Natural killer cell (primary cell): ENCODE measurements around the gene CISD3. TPM values are rescaled to one million over a fixed set of nuclear protein-coding genes. Genes with fewer than 3 reads are reported as not detected.

ENCODE experiments used
- ATAC-seq, 3 donors: fragments of 150-1000 bp in 2 of 3; fragments of 200-7000 bp in 1 of 3; cut with Tn5 transposase; 1 replicate in 1 of 3; 2 replicates in 2 of 3; pipeline ENCODE4 v1.10.0; 2021; ENCODE audit warnings: mild to moderate bottlenecking in 2 of 3, moderate library complexity in 2 of 3
- DNase-seq, 2 donors: peaks; one replicate each; pipeline versions ENCODE4 v3.0.0 to v3.0.0-alpha.2; 2013 to 2021; ENCODE audit warnings: mixed read lengths in 1 of 2
- H3K27ac ChIP-seq: one replicate; pipeline ENCODE4 v1.5.1; 2013; ENCODE audit warnings: mild to moderate bottlenecking, low read length
- H3K27me3 ChIP-seq: one replicate; pipeline ENCODE4 v1.6.1; 2013; ENCODE audit warnings: low read length; ENCODE audit not compliant: control insufficient read depth, insufficient read depth
- H3K36me3 ChIP-seq: one replicate; pipeline ENCODE4 v1.6.1; 2013; ENCODE audit warnings: low read length; ENCODE audit not compliant: control insufficient read depth, insufficient read depth
- H3K4me1 ChIP-seq: one replicate; pipeline ENCODE4 v1.6.1; 2013; ENCODE audit warnings: low read length; ENCODE audit not compliant: control insufficient read depth, insufficient read depth
- H3K4me3 ChIP-seq: one replicate; pipeline ENCODE4 v1.5.1; 2013; ENCODE audit warnings: low read length
- H3K9me3 ChIP-seq: one replicate; pipeline ENCODE4 v1.6.1; 2013; ENCODE audit warnings: low read length; ENCODE audit not compliant: control insufficient read depth, insufficient read depth
- H3K27ac Mint-ChIP-seq, 2 donors: one replicate each; pipeline ENCODE4 v1.8.0; 2022; ENCODE audit warnings: mild to moderate bottlenecking in 2 of 2, mixed read lengths in 2 of 2, moderate library complexity in 1 of 2
- H3K27me3 Mint-ChIP-seq, 2 donors: one replicate each; pipeline ENCODE4 v1.8.0; 2022; ENCODE audit warnings: low read depth in 2 of 2, mixed read lengths in 2 of 2
- H3K36me3 Mint-ChIP-seq: one replicate; pipeline ENCODE4 v1.8.0; 2022; ENCODE audit warnings: mixed read lengths
- H3K4me1 Mint-ChIP-seq, 2 donors: one replicate each; pipeline ENCODE4 v1.8.0; 2022; ENCODE audit warnings: mixed read lengths in 2 of 2
- H3K4me3 Mint-ChIP-seq: one replicate; pipeline ENCODE4 v1.8.0; 2022; ENCODE audit warnings: mild to moderate bottlenecking, moderate library complexity, mixed read lengths
- H3K9me3 Mint-ChIP-seq, 2 donors: one replicate each; pipeline ENCODE4 v1.8.0; 2022; ENCODE audit warnings: mixed read lengths in 2 of 2
- CTCF ChIP-seq: fragments of 200-600 bp; IDR thresholded peaks from one replicate; pipeline ENCODE4 v1.8.0; 2022; ENCODE audit warnings: antibody characterized with exemption
- WGBS: methylation state at CpG from one replicate; pipeline ENCODE4 v1.1.7; 2013; ENCODE audit warnings: missing lambda C conversion rate; ENCODE audit not compliant: insufficient coverage; 5-methylcytosine and 5-hydroxymethylcytosine counted together
- intact Hi-C: fragments of 100-400 bp; cut with micrococcal nuclease; formaldehyde crosslinking; loops from one replicate; pipeline ENCODE4 v1.14.2; 2022
- total RNA-seq, 4 donors: library from RNA; stranded (reverse); fragments of 120-200 nt in 1 of 4; gene quantifications; one replicate each; pipeline versions ENCODE4 v1.2.3 to v1.2.4, GENCODE V29; 2013 to 2022

CISD3 gene
- total RNA-seq, 3 donors from 2014 or later (not counting 1 experiment from before 2014, with no cell fraction given), result 32.6 to 37.4 (median 33.9) TPM

- WGBS, result under 1% methylated on average over 44 of the region's 44 CpGs
- H3K4me3 ChIP-seq, result peak overlapping the region; percentile 80
- H3K36me3 Mint-ChIP-seq, result peaks cover 7% of the 10 kb centered on the region
- H3K27ac Mint-ChIP-seq, result peak overlapping the region; percentile 85 to 86
- intact Hi-C loops, result loop anchor here (1.0 to 10.0 kb wide), 6 partner anchors 23 to 400 kb away; partner anchors contain the start of genes CWC25, MLLT6 and PLXDC1
- H3K4me1 Mint-ChIP-seq, result peaks cover 54% of the 10 kb centered on the region in 2 donors
- H3K27me3 ChIP-seq, result peaks cover 33% of the 10 kb centered on the region
- H3K9me3 ChIP-seq, result no peaks in the 10 kb centered on the region
- peak overlapping the region; percentile 86 for H3K27ac ChIP-seq
- H3K4me1 ChIP-seq, result peaks cover 65% of the 10 kb centered on the region
- TF ChIP-seq CTCF, result no peak
- H3K4me3 Mint-ChIP-seq, result peak overlapping the region; percentile 96
- no peaks in the 10 kb centered on the region for H3K9me3 Mint-ChIP-seq
- peaks cover 15% of the 10 kb centered on the region for H3K36me3 ChIP-seq
- ATAC-seq, result peak; percentile 45 to 60 (median 50)
- H3K27me3 Mint-ChIP-seq, result peaks cover 26 to 29% of the 10 kb centered on the region in 2 donors
- DNase-seq, result peak; percentile 82 to 92
These were observed 21.7 kb downstream of the CISD3 start for GRCh38 chr17:38751808-38752307.

DNA sequence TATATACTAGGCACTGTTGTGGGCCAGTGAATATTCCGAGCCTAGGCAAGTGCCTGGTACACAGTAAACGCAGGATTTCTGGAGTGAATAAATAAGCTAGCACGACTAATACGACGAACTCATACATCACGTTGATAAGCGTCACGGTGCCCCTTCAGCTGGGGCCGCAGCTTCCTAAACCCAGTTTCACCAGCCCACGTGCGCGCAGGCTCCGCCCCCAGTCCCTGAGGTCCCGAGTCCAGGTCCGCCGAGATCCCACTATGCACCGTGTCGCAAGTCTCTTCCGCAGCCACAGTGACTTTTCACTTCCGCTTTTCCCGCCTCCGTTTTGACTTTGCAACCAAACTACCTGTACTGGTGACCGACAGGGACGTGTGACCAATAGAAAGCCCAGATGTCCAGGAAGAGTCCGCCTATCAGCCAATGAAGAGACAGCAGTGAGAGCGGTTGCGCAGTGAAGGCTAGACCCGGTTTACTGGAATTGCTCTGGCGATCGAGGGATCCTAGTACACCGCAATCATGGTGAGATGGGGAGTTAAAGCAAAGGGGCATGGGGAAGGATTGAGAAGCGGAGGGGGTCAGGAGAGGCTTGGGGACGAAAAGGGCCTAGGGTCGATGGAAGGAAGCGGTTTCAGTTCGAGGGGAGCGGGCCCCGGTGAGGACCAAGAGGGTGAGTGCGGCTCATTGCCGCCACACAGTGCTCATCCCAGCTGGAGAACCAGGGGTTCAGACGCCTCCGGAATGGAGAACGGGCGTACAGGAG lies 22.3 kb downstream of the CISD3 start, which contains the start of gene PSMB3:
PSMB3 (plus strand) TSS at position 434 of the 763 bp plus-strand sequence; CDS start at position 520, 86 bp downstream.
- Mint-ChIP-seq H3K27ac (peak within 1 kb of the TSS; percentile 85 to 86), H3K4me1 (peaks cover 52 to 54% of the 10 kb centered on the region in 2 donors), H3K9me3 (no peaks in the 10 kb centered on the region), H3K27me3 (peaks cover 23 to 28% of the 10 kb centered on the region in 2 donors), H3K4me3 (peak within 1 kb of the TSS; percentile 96), H3K36me3 (peaks cover 7% of the 10 kb centered on the region)
- H3K4me3 ChIP-seq, result peak within 1 kb of the TSS; percentile 80
- H3K9me3 ChIP-seq, result no peaks in the 10 kb centered on the region
- intact Hi-C loops, result loop anchor here (1.0 to 10.0 kb wide), 6 partner anchors 24 to 400 kb away; partner anchors contain the start of genes CWC25, MLLT6 and PLXDC1
- peaks cover 58% of the 10 kb centered on the region for H3K4me1 ChIP-seq
- ATAC-seq, result peak; percentile 84 to 96 (median 89)
- DNase-seq, result peak; percentile 83 to 99
- peaks cover 28% of the 10 kb centered on the region for H3K27me3 ChIP-seq
- WGBS, result under 1% methylated on average over 44 of the region's 44 CpGs
- peaks cover 15% of the 10 kb centered on the region for H3K36me3 ChIP-seq
- TF ChIP-seq CTCF, result no peak
- H3K27ac ChIP-seq, result peak within 1 kb of the TSS; percentile 86

- Mint-ChIP-seq H3K36me3 (peaks cover 7% of the 10 kb centered on the region), H3K4me1 (peaks cover 47 to 49% of the 10 kb centered on the region in 2 donors), H3K27ac (peak overlapping the region; percentile 85 to 86), H3K4me3 (peak overlapping the region; percentile 96), H3K9me3 (no peaks in the 10 kb centered on the region), H3K27me3 (peaks cover 23 to 24% of the 10 kb centered on the region in 2 donors)
- peak overlapping the region; percentile 80 for H3K4me3 ChIP-seq
- intact Hi-C loops, result loop anchor here (2.0 to 10.0 kb wide), 5 partner anchors 24 to 399 kb away; partner anchors contain the start of genes MLLT6 and PLXDC1
- WGBS, result 13% methylated on average over 22 of the region's 22 CpGs
- peaks cover 23% of the 10 kb centered on the region for H3K27me3 ChIP-seq
- DNase-seq (no peak), ATAC-seq (no peak)
- peak overlapping the region; percentile 86 for H3K27ac ChIP-seq
- no peak for TF ChIP-seq CTCF
- peaks cover 53% of the 10 kb centered on the region for H3K4me1 ChIP-seq
- H3K9me3 ChIP-seq, result no peaks in the 10 kb centered on the region
- peaks cover 21% of the 10 kb centered on the region for H3K36me3 ChIP-seq
These were observed 22.9 kb downstream of the CISD3 start for GRCh38 chr17:38753071-38753506.
